Stimulated activated CD8-positive, alpha-beta memory T cell treated with anti-CD3 and anti-CD28 coated beads, Interleukin-15, amount 100 ng/mL, for 1 hour (primary cell): ENCODE data around the gene PTCH2.
"Not testable (repeated sequence)": the region's sequence is repeated elsewhere in the genome, so short reads cannot be mapped to it uniquely, and the experiment has no call there.

Experiments used
- DNase-seq: peaks from one replicate; pipeline ENCODE4 v3.0.0-alpha.2; 2020; ENCODE audit warnings: low read depth

The PTCH2 gene

GRCh38 chr1:44802306-44803061 is 40.6 kb downstream of the PTCH2 start:
- no peak for DNase-seq

DNA sequence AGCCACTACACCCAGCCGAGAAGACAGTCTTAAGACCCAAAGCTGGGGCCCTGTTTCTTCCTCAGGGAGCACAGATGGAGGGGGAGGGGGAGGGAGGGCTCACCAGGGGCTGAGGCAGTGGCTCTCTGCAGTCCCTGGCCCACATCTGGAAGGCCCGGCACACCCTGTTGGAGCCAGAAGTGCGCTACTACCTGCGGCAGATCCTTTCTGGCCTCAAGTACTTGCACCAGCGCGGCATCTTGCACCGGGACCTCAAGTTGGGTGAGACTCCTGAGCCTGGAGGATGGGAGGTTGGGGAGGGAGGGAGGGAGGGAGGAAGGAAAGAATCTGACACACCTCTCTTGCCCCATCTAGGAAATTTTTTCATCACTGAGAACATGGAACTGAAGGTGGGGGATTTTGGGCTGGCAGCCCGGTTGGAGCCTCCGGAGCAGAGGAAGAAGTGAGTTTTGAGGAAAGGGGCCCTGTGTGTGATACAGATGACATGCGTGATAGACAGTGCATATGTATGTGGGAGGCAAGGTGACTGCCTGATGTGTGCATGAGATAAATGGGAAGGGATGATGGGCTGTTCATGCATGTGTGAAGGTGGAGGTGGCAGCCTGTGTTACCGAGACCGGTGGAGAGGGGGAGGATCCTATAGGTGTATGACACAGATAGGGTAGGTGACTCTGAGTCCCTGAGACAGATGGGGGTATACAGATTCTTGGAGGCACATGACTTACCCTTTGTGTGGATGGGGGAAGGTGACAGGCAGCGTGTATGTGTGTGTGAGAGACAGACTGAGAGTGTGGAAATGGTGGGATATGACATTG is 41.4 kb downstream of the PTCH2 start:
- DNase-seq, result no peak

- DNase-seq, result peak; percentile 96
These were observed 43.1 kb downstream of the PTCH2 start, which contains the start of gene PLK3 for GRCh38 chr1:44799770-44800584. Gene PLK3, plus strand, starts transcription at chr1:44800377. Its CDS starts 87 bp downstream, at chr1:44800464.

- DNase-seq, result no peak
These were observed 44.3 kb downstream of the PTCH2 start for GRCh38 chr1:44798481-44799365.

- DNase-seq, result not testable (repeated sequence)
These were observed 45.2 kb downstream of the PTCH2 start for GRCh38 chr1:44797886-44798285.

GRCh38 chr1:44792736-44793502 is 50.1 kb downstream of the PTCH2 start:
- no peak for DNase-seq

DNA sequence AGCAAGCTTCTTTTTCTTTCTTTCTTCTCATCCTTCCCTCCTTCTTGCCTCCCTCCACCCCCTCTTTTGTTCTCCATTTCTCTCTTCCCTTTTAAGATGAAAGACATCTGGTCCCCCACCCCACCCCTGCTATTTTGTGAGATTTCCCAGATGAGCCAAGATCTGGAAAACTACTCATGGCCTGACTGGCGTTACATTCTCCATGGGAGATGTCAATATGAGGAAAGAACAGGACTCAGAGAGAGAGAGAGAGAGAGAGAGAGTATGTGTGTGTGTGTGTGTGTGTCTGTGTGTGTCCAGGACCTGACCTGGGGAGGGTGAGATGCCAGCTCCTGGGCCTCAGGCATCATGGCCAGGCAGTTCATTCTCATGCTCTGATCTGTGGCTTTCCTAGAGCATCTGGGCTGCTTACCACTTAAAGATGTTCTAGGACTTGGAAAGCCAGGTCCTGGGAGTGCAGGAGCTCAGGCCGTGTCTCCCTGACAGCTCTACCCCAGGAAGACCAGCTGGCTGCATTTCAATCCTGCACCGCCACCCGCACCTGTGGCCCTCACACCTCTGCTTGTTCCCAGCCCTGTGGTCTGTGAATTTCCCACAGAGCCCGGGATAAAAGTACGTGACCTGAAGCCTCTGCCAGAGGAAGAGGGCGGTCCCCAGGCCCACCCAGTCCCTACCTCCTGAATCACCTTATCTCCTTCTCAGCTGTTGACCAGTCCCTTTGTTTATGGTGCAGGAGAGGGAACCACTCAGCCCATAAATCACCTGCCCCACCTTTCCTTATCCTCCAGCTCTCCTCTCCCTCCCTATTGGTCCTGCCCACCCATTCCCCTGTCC is 51.9 kb downstream of the PTCH2 start:
- DNase-seq, result no peak

- DNase-seq, result no peak
These were observed 54.8 kb downstream of the PTCH2 start, which contains the start of gene BEST4 for GRCh38 chr1:44788120-44788860. Gene BEST4, minus strand, starts transcription at chr1:44788170. Its CDS starts 465 bp downstream, at chr1:44787705.

DNA sequence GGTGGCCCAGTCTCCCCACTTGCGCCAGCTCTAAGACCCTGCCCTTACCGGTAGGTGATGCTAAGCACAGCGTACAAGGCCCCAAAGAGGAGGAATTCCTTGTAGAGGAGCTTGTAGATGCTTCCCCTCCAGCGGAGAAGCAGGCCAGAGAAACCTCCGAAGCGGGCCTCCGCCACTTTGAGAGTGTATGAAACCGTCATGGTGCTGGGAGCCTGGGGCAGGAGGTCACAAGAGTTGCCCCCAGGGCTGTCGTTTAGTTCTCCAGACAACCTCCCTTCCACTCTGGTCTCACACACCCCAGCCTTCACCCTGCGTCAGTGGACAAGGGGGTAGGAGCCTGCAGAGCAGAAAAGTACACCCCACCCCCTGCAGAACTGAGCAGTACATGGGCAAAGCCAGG is 55.5 kb downstream of the PTCH2 start:
- DNase-seq, result no peak

DNA sequence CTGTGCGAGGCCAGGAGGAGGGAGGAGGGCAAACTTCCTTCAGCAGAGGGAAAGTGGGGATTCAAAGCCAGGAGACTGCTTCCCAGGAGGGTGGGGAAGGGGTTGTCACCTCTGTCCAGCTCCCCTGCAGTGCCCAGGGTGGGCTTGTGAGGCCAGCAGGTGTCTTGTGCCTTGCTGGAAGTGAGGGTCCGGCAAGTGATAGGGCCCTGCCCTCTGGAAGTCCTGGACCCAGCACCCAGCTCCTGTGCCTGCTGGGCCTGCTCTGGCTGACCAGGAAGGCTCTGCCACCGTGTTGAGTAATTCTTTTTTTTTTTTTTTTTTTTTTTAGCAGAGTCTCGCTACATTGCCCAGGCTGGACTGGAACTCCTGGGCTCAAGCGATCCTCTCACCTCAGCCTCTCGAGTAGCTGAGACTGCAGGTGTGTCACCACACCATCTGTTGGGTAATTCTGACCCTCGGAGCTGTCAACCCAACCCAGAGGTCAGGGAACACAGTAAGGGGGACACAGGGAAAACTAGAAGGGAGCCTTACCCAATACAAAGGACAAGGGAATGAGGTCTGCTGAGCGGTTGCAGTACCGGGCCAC is 56.1 kb downstream of the PTCH2 start:
- DNase-seq, result no peak

GRCh38 chr1:44786138-44786840 is 56.8 kb downstream of the PTCH2 start:
- DNase-seq, result no peak

DNA sequence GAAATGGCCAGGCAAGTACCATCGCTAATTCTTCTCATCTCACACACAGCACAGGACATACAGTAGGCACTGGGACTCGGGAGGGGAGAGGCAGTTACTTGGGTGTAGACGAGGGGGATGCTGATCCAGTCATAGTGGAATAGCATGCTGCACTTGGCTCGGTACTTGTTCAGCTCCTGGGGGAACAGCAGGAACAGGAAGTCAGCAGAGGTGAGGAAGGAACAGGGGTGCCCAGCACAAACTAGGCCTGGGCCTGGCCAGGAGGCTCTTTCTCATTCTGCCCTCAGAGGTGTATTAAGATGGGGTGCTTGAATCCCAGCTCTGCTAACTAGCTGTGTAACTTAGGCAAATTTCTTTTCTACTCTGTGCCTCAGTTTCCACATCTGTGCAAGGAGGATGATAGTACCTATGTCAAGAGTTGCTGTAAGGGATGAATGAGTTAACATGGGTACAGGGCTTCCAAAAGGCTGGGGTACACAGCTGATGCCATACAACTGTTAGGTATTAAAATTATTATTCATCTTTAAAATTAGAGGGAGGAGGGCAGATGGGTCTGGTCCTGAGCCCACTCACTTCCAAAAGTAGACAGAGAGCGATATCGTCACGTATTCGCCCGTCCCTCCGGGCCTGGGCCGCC is 57.4 kb downstream of the PTCH2 start:
- no peak for DNase-seq

- no peak for DNase-seq
These were observed 58.0 kb downstream of the PTCH2 start for GRCh38 chr1:44785029-44785380.

DNA sequence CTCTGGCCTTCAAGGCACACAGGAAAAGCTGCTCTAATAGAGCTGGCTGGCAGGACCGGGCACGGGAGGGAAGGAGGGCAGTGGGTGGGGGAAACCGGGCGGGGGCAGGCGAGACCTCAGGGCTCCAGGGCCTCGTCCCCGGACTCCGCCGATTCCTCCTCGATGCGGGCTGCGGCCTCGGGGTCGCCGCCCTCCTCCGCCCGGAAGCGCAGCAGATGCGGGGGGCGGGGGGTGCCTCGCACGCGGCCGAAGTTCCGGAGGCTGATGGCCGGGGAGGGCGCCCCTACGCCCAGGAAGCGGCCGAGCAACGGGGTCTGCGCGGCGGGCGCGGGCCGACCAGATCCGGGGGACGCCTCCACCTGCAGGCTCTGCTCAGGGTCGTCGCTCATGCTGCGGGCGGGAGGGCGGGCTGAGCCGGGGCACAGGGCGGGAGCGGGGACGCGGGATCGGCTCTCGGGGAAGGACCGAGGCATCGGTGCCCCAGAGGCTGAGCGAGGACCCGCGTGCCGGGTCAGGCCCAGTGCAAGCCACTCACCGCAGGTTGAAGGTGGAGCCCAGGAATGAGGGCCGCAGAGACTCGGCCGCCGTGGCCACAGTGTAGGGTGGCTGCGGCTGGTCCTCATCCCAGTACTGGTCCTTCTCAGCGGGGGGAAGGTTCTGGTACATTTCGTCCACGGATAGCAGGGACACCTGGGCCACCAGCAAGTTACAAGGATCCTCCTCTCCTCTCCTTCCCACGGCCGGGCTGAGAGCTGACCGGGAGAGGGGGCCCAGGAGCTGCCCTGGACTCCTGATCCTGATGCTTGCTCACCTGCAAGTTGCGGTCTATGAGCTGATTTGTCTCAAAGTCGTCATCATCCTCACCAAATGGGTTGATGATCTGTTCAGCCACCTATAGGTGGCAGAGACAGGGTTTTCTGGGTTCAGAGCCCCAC is 58.7 kb downstream of the PTCH2 start:
- DNase-seq, result no peak

GRCh38 chr1:44783697-44784093 is 59.4 kb downstream of the PTCH2 start:
- no peak for DNase-seq

- no peak for DNase-seq
These were observed 62.4 kb downstream of the PTCH2 start for GRCh38 chr1:44780583-44781121.
